OCI-LY3 (cell line): ENCODE results near the gene COL4A2.

Experiments used
- EZH2phosphoT487 ChIP-seq: fragments of 200-600 bp; shearing (Covaris generic); IDR thresholded peaks from 2 replicates; pipeline ENCODE4 v1.6.1; 2018; ENCODE audit warnings: antibody characterized with exemption, mixed run types, low read depth
- TF ChIP-seq, protein P1 (sequence below): fragments of 200-600, 300-600 bp; sonication (generic); IDR thresholded peaks from 2 replicates; pipeline ENCODE4 v1.5.1; 2014; ENCODE audit warnings: antibody characterized with exemption, low read length, low read depth

DNA sequence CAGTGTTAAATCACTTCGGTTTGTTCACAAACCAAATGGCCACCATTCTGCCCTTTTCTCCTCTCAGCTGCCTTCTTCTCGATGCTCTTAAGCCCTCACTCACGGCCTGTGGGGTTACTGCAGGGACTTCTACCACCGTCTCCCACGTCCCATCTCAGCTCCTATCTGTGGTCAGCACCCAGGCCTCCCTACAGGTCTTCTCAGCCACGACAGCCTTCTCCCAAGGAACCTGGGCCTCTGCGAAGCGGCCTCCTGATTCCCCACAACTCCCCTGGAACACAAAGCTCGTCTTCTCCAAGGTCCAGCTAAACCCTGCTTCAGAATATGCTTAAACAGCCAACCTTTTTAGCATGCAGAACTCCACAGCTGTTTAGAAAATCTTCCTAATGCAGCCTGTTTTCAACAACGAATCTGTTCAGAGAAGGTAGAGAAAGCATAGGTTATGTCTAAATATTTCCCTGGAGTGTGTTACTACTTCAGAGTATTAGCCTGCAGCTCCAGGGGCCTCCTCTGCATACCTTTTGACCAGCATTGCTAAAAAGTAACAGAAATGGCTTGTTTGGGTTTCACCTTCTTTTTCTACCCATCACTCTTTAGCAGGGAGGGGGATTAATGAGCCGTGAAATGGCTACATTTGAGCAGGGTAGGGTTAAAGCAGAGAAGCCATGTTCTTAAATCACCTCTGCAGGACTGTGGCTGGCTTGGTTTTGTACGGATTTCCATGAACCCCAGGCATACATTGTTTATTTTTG lies 104.0 kb downstream of the COL4A2 start:
- TF ChIP-seq, protein P1, sequence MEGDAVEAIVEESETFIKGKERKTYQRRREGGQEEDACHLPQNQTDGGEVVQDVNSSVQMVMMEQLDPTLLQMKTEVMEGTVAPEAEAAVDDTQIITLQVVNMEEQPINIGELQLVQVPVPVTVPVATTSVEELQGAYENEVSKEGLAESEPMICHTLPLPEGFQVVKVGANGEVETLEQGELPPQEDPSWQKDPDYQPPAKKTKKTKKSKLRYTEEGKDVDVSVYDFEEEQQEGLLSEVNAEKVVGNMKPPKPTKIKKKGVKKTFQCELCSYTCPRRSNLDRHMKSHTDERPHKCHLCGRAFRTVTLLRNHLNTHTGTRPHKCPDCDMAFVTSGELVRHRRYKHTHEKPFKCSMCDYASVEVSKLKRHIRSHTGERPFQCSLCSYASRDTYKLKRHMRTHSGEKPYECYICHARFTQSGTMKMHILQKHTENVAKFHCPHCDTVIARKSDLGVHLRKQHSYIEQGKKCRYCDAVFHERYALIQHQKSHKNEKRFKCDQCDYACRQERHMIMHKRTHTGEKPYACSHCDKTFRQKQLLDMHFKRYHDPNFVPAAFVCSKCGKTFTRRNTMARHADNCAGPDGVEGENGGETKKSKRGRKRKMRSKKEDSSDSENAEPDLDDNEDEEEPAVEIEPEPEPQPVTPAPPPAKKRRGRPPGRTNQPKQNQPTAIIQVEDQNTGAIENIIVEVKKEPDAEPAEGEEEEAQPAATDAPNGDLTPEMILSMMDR: no peak
- no peak for TF ChIP-seq EZH2phosphoT487
